ENCODE measurements around the gene ZNF821. TPM values are rescaled to one million over a fixed set of nuclear protein-coding genes. Genes with fewer than 3 reads are reported as not detected.
"Not testable (repeated sequence)": the region's sequence is repeated elsewhere in the genome, so short reads cannot be mapped to it uniquely, and the experiment has no call there.

The ZNF821 gene
- total RNA-seq, 1 donor from 2014 or later: 6.8 TPM

GRCh38 chr16:71855937-71856662 lies 27.9 kb downstream of the ZNF821 start:
- no peak for DNase-seq

GRCh38 chr16:71854369-71854948 lies 29.5 kb downstream of the ZNF821 start:
- DNase-seq: peak; percentile 5

- DNase-seq: no peak
Measured at GRCh38 chr16:71853413-71853812, 30.6 kb downstream of the ZNF821 start.

GRCh38 chr16:71852561-71852960 lies 31.4 kb downstream of the ZNF821 start:
- DNase-seq: no peak

GRCh38 chr16:71852158-71852557 lies 31.8 kb downstream of the ZNF821 start:
- no peak for DNase-seq

- no peak for DNase-seq
Measured at GRCh38 chr16:71851746-71852145, 32.2 kb downstream of the ZNF821 start.

- DNase-seq: peak; percentile 32
Measured at GRCh38 chr16:71848622-71849021, 35.4 kb downstream of the ZNF821 start.

GRCh38 chr16:71847096-71847495 lies 36.9 kb downstream of the ZNF821 start:
- no peak for DNase-seq

- DNase-seq: peak; percentile 36
Measured at GRCh38 chr16:71846431-71846830, 37.6 kb downstream of the ZNF821 start.

GRCh38 chr16:71845639-71846430 lies 38.1 kb downstream of the ZNF821 start, which contains the start of gene ATXN1L:
TSS of gene ATXN1L (plus strand) at chr16:71845976. CDS start at chr16:71849741, 3,765 bp downstream.
- peak; percentile 91 for DNase-seq

GRCh38 chr16:71843572-71843971 lies 40.4 kb downstream of the ZNF821 start:
- DNase-seq: no peak

GRCh38 chr16:71840052-71840451 lies 43.9 kb downstream of the ZNF821 start:
- no peak for DNase-seq

GRCh38 chr16:71837150-71837549 lies 46.8 kb downstream of the ZNF821 start:
- DNase-seq: no peak

- DNase-seq: no peak
Measured at GRCh38 chr16:71834291-71834690, 49.7 kb downstream of the ZNF821 start.

- not testable (repeated sequence) for DNase-seq
Measured at GRCh38 chr16:71832112-71832511, 51.9 kb downstream of the ZNF821 start.

- DNase-seq: not testable (repeated sequence)
Measured at GRCh38 chr16:71831698-71832097, 52.3 kb downstream of the ZNF821 start.

GRCh38 chr16:71830359-71830758 lies 53.6 kb downstream of the ZNF821 start:
- DNase-seq: no peak

GRCh38 chr16:71826533-71827017 lies 57.4 kb downstream of the ZNF821 start:
- DNase-seq: no peak

- DNase-seq: not testable (repeated sequence)
Measured at GRCh38 chr16:71817155-71817500, 66.9 kb downstream of the ZNF821 start.

GRCh38 chr16:71811261-71811803 lies 72.7 kb downstream of the ZNF821 start:
- peak; percentile 53 for DNase-seq

GRCh38 chr16:71810155-71810530 lies 73.8 kb downstream of the ZNF821 start:
- not testable (repeated sequence) for DNase-seq

Measured in dermis blood vessel endothelial cell (primary cell).